Umbilical cord (tissue), 2 donors: ENCODE data around the gene POLR2F. TPM values are rescaled to one million over a fixed set of nuclear protein-coding genes. Genes with fewer than 3 reads are reported as not detected.
"Not testable (repeated sequence)": the region's sequence is repeated elsewhere in the genome, so short reads cannot be mapped to it uniquely, and the experiment has no call there.

ENCODE experiments used
- DNase-seq: peaks from one replicate; pipeline ENCODE4 v3.0.0-alpha.2; 2015; ENCODE audit warnings: low spot score
- total RNA-seq: library from RNA; depleted of rRNA; stranded (reverse); fragments of >200 nt; gene quantifications from one replicate; pipeline ENCODE4 v1.2.3, GENCODE V29; 2014; ENCODE audit warnings: low replicate concordance; ENCODE audit not compliant: insufficient read depth

Gene POLR2F
- total RNA-seq, 1 donor from 2014 or later = 31.1 TPM

DNA sequence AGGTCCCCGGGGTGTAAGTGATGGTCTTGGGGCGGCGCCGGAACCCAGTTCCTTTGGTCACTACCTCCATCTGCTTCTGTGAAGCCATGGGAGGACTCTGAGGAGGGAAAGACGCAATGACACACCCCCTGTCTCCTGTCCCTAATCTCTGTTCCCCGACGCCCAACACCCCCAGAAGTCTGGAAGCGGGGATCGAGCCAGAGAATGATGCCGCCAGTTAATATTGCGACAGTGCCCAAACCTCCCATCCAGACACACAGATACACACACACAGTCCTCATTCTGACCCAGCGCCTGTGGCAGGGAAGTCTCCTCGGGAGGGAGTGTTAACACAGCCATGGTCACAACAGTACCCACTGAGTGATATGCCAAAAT, 450 bp upstream of the POLR2F start:
- no peak for DNase-seq

DNA sequence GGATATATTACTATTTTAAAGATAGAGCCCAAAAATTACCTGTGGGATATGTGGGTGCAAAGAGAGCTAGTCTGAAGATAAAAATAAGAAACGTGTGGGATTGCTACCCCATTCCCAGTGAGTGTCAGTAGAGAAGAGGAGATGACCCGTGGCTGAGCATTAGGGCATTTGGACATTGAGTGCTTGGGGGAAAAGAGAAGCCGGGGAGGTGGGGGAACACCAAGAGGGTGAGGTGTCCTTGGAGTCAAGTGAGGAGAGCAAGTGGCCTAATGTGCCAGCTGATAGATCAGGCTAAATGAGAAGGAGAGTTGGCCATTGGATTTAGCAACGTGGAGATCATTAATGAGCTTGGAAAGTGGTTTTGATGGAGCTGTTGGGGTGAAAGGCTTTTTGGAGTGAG, 1.2 kb downstream of the POLR2F start:
- DNase-seq = no peak

- DNase-seq = not testable (repeated sequence)
Measured at GRCh38 chr22:37955825-37956397, 2.4 kb downstream of the POLR2F start.

DNA sequence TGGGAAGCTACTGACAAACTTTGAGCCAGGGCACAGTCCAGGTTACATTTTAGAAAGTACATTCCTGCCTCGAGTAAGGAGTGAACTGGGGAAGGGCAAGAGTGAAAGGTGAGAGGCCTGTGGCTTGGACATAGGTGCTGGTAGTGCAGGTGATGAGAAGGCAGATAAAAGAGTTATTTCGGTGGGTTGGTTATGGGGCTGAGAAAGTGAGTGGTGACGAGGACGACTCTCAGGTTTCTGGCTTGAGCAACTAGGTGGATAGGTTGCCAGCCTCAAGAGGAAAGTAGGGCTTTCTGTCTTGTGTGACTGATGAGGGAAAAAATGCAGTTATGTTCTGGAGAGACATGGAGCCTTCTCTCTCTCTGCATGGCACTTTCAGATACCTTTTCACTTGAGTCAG, 3.7 kb downstream of the POLR2F start:
- no peak for DNase-seq

DNA sequence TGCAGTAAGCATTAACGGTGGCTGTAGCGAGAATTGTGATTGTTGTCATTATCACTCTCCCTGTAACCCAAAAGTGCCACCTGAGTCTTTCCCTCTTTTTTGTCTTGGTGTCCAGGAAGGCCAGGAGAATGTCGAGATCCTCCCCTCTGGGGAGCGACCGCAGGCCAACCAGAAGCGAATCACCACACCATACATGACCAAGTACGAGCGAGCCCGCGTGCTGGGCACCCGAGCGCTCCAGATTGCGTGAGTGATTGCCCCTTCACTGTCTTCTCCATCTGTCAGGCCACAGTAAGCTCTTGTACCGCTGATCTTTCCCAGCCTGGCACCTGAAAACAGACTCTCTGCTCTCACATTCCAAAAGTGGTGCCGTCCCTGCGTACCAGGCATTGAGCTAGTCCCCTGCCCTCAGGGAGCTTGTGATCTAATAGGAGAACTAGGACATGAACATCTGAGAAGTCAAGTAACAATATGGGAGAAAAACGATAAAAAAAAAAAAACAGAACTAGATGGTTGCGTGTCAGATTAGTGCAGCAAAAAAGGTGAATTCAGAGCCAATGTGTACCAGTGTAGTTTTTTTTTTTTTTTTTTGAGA, 5.8 kb downstream of the POLR2F start:
- no peak for DNase-seq

- DNase-seq = no peak
Measured at GRCh38 chr22:37961062-37961461, 7.6 kb downstream of the POLR2F start.

DNA sequence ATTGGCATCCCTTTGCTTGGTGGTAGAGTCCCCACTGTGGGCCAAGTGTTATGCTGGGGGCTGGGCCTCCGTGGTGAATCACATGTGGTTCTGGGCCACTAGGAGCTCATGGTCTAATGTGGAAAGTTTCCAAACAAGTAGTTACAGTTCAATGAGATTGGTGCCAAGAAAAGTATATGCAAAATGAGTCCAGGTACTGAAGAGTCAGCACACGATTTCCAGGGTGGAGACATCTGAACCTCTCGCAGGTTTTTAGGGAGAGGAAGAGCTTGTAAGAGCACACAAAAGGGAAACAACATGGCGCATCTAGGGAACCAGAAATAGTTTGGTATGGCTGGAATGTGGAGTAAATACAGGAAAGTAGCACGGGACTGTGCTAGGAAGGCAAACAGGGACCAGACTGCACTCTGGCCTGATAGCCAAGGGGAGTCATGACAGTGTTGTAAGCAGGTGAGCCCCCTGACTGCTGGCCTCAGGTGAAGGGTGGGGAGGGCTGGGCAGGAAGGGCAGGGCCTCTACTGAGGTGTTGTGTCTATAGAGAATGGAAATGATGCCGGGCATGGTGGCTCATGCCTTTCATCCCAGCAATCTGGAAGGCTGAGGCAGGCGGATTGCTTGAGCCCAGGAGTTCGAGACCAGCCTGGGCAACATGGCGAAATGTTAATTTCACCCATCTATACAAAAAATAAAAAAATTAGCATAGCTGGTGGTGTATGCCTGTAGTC, 12.6 kb downstream of the POLR2F start:
- DNase-seq = no peak

DNA sequence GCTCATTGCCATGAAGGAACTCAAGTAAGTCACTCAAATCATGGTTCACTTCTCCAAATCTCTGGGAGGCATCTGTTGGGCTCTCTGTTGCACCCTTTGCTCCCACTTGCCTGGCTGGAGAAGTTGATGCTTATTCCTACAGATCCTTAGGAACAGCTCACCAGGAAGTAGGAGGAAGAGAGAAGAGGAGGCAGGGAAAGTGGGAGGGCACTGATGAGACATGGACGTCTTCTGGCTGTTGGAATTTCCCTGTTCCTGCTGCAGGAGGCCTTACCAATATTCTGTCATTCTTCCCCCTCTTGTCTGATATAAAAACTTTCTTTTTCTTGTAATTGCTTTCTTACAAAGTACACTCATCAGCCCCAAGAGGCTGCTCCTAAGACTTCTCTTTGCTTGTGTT, 13.6 kb downstream of the POLR2F start:
- no peak for DNase-seq

DNA sequence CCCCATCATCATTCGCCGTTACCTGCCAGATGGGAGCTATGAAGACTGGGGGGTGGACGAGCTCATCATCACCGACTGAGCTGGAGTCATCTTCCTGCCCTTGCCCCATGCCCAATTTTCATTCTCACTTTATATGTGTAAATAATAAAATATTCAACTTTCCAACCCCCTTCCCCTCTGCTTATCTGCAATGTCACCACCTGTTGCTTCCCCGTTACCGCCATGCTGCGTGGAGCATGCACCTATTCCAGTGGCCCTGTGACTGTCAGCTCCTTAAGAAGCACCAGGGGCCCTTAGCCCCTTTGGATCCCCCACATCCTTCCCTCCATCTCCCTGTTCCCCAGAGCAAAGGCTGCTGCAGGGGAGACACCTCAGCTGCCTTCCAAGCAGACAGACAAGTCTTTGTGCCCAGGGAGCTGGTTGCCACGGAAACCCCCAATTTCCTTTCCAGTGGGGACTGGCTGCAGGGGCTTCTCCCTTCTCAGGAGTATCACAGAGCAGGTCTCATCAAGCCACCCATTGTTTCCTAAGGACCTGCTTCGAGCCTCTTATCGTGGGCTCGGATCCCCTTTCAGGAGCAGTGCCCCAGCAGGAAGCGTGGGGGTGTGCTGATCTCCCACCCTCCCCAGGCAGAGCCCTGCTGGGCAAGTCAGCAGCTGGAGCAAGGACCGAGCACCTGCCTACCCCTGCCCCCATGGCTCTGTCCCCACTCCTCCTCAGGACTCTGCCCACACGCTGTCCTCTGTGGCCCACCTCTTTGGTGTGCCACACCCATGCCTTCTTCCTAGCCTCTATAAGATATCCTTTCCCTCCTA, 14.3 kb downstream of the POLR2F start:
- no peak for DNase-seq

GRCh38 chr22:37968452-37969251, 15.2 kb downstream of the POLR2F start:
- DNase-seq = no peak

GRCh38 chr22:37970864-37971263, 17.4 kb downstream of the POLR2F start:
- no peak for DNase-seq

GRCh38 chr22:37971475-37972434, 18.3 kb downstream of the POLR2F start:
- no peak for DNase-seq

GRCh38 chr22:37972527-37972926, 19.0 kb downstream of the POLR2F start:
- no peak for DNase-seq

- no peak for DNase-seq
Measured at GRCh38 chr22:37973271-37974170, 20.0 kb downstream of the POLR2F start.

DNA sequence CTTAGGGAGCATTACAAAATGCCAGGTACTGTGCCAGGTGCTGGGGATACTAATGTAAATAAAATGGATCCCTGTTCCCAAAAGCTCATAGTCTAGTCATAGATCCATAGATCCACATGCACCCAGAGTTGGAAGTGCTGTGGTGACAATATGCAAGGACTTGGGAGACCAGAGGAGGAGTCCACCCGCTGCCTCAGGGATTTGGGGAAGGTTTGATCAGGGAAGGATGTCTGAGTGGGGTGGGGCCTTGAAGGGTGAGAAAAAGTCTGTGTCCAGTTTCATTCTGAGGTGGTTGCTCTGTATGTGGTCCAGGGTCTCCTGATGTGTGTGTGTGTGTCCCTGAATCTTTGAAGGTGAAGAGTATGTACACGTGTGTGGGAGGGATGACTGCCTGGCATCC, 21.7 kb downstream of the POLR2F start:
- DNase-seq = no peak

GRCh38 chr22:37976022-37976421, 22.5 kb downstream of the POLR2F start:
- DNase-seq = not testable (repeated sequence)

- DNase-seq = no peak
Measured at GRCh38 chr22:37976547-37976946, 23.0 kb downstream of the POLR2F start.

GRCh38 chr22:37979782-37980181, 26.3 kb downstream of the POLR2F start:
- DNase-seq = no peak

DNA sequence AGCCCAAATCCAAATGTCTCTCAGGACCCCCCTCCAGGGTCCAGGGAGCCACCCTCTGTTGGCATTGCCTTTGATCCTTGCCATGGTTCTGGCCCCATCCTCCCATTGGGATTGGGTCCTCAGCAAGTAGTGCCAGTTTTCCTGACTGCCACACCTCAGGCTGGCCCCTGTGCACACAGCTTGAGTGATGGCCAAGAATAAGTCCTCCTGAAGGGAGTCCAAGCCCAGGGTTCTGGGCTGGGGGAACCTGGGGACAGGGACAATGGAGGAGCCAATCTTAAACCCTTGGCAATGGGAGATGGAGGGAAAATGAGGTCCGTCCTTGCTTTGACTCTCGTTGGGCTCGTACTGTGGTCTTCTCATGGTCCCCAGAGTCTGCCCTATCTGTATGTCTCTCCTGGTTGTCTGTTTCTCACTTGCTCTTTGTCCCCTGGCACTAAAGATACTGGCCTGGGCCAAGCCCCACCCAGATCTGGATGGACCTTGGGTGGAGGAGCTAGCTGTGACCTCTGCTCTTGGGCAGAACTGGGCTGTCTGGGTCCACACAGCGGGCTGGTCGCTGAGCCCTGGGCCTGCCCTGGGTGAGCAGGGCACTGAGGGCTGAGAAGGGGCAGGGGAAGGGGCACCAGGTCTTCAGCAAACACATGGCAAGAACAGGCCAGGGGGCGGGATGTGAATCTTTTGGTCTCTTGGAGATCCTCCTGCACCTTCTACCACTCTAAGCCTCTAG, 27.9 kb downstream of the POLR2F start:
- DNase-seq = no peak
